ENCODE measurements around the gene MYOT.
"Not testable (repeated sequence)": the region's sequence is repeated elsewhere in the genome, so short reads cannot be mapped to it uniquely, and the experiment has no call there.

The MYOT gene

DNA sequence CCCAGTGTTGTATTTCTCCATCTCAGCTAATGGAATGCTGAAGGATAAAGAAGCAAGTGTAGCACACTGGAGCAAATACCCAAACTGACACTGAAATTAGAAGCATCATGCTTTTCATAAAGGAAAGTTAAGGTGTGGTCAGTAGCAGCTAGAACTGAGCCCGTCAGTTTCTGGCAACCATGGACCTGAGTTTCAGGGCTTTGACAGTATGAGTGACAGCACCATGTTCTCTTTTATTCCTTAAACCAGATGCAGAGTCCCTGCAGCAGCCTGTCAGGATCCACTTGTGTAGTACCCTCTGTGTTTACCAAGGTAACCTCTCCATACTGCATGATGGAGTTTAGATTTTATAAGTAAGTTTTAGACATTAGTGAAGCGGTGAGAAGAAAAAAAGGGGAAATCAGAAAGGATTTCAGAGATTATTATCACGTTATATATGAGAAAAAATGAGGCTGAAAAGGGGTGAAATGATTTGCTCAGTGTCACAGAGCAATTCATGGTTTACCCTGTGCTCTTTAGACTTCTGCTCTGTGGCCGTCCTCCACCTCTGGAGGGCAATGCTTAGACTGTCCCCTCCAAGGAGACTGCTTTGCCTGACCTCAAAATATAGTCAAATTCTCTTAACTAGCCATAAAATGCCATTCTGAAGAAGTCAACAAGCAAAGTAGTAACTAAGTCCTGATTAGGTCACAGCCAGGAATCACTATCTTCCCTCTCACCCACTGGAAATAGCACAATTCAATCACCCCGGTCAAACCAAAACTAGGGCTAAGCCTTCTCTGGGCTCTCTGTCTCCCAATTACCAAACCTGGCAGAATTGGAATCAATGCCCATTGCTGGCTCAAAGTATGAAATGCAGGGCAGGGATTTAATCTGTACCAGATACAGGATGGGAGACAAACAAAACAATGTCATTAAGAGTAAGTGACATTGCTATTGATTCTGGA is 10.5 kb upstream of the MYOT start:
- FAIRE-seq, result no peak

GRCh38 chr5:137858223-137858916 is 9.3 kb upstream of the MYOT start:
- FAIRE-seq, result no peak

- no peak for FAIRE-seq
Measured at GRCh38 chr5:137858954-137859353, 8.7 kb upstream of the MYOT start.

- FAIRE-seq, result no peak
Measured at GRCh38 chr5:137862251-137862650, 5.4 kb upstream of the MYOT start.

GRCh38 chr5:137863653-137864052 is 4.0 kb upstream of the MYOT start:
- FAIRE-seq, result not testable (repeated sequence)

DNA sequence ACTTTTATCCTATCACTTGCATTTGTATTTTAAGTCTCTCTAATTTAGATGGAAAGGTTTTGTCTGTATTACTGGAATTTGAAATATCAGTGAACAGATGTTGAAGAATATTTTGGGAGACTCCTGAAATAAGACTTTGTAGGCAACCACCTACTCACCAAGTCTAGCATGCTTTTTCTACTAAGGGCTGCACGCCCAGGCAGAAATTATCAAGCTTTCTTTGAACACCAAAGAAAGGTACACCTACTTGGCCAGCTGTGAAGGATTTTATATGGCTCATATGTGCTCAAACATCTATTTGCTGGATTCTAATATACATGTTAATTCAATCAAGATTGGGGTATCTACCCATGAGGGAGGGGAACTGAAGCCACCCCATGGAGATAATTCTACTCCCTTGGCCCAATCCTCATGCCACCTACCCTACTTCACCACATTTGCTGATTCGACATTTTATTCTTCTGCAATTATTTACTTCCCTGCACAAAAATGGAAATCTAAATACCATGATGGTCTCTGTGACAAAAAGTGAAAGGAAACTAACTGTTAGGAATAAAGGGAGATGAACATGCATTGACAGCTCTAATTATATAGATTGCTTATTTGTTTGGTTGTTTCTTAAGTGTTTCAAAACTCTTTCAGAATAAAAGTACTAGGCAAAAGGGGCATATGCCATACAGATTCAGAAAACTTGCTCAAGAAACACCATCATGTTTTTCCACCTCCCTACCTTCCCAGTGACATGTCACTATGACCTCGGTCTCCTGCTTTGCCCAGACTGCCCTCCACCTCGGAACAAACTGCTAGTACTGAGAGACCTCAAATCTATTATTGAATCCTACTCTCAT is 895 bp upstream of the MYOT start:
- FAIRE-seq, result no peak

DNA sequence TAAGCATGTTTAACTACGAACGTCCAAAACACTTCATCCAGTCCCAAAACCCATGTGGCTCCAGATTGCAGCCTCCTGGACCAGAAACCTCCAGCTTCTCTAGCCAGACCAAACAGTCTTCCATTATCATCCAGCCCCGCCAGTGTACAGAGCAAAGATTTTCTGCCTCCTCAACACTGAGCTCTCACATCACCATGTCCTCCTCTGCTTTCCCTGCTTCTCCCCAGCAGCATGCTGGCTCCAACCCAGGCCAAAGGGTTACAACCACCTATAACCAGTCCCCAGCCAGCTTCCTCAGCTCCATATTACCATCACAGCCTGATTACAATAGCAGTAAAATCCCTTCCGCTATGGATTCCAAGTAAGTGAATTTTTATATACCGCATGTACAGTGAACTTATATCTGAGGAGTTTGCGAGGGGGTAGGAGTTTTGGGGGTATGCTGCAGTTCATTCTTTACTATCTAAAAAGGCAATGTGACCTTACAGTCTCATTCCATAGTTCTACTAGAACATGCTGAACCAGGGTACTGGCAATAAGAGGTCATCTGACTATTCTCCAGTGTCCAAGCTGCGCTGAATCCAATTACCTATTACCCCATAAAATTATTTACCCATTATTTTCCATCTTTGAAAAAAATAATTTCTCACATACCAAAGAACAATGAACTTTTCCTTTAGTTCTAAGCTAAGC is 3.1 kb downstream of the MYOT start:
- FAIRE-seq, result no peak

- FAIRE-seq, result no peak
Measured at GRCh38 chr5:137871571-137871970, 3.9 kb downstream of the MYOT start.

DNA sequence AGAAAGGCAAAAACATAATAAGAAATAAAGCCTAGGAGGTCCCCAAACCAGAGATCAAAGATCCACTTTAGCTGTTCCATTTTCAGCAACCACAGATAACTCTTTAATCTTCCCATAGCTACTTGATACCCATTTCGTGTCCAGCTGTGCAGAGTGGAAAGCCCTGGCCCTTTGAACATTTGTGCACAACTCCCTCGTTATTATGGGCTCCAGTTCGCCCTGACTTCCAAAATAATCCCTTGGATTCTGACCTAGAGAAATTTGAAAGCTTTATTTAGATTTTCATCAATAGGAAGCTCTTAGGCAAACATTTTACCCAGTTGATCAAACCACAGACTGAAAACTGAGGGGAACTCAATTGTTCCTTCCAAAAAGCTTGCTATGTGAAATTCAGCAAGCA is 4.8 kb downstream of the MYOT start:
- FAIRE-seq, result no peak

DNA sequence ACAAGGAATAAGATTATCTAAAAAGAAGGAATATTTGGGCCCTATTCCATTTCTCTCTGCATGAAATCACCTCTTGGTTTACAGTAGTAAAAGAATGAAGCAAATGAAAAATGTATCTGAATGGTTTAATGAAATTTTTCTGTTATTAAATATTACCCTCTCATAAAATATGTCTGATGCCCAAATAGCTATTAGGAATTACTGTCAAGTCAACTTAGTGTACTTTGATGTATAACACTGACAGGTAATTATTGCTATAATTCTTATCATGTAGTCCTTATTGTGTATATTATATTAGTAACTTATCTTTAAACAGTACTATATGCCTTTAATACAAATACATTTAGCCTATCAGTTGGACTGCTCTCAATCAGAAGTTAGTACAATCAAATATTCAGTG is 8.4 kb downstream of the MYOT start:
- FAIRE-seq, result no peak

DNA sequence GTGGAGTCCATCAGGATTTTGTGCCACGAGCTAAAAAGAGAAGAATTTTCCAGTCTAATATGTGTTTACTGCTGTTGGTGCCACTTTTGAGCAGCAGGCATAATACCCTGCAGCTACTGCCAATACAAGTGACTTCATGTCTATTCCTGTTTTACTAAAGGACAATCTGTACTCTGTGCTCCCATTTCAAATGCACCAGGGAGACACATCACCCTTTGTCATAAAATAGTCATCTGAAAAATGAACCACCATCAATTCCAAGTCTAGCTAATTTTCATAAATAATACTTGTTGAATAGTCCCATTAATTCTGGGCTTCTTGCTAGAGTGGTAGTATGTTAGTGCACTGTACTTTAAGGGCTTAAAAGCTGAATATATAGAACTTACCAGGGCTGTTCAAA is 12.7 kb downstream of the MYOT start:
- no peak for FAIRE-seq

DNA sequence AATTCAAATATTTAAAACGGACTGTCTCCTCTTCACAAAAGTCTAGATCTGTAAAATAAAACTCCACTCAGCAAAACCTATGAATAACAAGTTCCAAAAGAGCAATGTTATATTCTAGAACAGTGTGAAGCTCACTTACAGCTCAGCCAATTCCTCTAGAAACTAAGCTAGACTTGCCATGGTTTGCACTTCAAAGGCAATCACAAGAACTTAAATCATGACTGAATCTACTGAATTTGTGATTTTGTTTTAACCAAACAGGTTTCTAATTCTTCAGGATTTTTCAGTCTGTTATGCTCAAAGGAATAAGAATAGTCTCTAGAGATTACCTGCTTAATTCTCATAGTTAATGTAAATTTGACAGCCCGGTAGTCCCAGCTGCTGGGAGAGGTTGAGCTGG is 20.2 kb downstream of the MYOT start:
- no peak for FAIRE-seq

DNA sequence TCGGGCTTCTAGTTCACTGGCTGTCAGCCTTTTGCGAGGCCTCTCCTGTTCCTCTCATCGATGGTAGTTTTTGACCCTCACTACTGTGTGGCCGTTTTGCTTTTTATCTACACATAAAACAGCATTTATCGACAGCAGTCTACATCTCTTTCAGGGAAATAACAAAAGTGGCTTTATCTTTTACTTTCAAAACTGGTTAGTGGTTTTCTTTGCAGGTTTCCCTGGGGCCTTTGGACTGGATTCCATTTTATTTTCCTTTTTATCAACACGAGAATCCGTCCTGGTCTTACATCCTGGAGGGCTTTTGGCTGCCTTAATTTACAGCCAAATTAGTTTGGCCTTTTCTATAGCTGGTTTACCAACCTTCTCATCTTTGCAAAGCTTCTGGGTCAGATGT is 20.8 kb downstream of the MYOT start:
- FAIRE-seq, result no peak

- no peak for FAIRE-seq
Measured at GRCh38 chr5:137888863-137889759, 21.5 kb downstream of the MYOT start, which contains the start of gene PKD2L2. Gene PKD2L2 (plus strand): TSS chr5:137889457. CDS start chr5:137889492, 35 bp downstream.

DNA sequence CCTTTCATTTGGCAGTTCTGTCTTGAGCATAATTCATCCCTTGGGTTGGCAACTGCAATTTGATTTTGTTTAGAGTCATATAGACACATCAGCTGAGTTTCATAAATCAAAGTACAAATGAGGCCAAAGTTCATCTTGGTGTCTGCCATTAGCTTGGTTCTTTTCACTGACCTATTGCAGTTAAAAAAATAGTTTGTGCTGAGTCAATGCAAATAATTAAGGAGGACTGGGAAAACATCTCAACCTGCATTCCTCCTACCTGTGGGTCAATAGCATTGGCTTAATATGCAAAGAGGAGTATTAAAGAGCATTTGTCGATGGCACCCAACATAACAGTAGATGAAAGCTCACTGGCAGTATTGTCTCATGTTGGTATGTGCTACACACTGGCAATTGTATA is 23.2 kb downstream of the MYOT start:
- no peak for FAIRE-seq

- no peak for FAIRE-seq
Measured at GRCh38 chr5:137891849-137892248, 24.2 kb downstream of the MYOT start.

- FAIRE-seq, result no peak
Measured at GRCh38 chr5:137894586-137894985, 26.9 kb downstream of the MYOT start.

DNA sequence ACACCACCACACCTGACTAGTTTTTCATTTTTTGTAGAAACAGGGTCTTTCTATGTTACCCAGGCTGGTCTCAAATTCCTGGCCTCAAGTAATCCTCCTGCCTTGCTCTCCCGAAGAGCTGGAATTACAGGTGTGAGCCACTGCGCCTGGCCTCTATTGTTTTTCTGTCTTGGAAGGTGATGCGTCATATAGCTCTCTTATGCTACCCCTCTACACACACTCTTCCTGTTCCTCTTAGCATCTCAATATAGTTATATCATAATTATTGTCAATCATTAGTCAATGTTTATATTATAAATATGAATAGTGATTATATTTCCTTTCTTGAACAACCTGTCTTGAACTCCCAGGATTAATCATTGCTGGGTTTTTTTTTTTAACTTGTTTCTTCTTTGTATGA is 28.9 kb downstream of the MYOT start:
- FAIRE-seq, result no peak

GRCh38 chr5:137899493-137899892 is 31.8 kb downstream of the MYOT start:
- FAIRE-seq, result no peak

DNA sequence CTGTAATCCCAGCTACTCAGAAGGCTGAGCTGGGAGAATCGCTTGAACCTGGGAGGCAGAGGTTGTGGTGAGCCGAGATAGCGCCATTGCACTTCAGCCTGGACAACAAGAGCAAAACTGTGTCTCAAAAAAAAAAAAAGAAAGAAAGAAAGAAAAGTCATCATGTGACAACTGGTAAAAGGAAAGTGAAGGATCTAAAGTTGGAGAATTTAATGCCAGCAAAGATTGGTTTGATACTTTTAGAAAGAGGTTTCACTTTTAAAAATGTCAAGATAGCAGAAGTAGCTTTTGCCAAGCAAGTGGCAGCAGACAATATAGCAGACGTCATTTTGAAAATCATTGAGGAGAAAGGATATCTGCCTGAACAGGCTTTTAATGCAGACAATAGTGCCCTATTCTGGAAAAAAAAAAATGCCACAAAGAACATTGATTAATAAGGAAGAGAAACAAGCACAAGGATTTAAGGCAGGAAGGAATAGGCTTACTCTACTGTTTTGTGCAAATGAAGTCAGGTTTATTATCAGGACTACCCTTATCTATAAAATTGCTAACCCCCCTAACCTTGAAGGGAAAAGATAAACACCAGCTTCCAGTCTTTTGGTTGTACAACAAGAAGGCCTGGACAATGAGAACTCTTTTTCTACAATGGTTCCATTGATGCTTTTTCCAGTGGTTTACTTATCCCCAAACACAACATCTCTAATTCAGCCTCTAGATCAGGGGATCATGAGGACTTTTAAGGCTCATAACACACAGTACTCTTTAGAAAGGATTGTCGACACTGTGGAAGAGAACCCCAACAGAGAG is 33.6 kb downstream of the MYOT start:
- FAIRE-seq, result no peak
